Femur (tissue), 1 donor: Measurements from ENCODE around the gene MUTYH.
"Not testable (repeated sequence)": the region's sequence is repeated elsewhere in the genome, so short reads cannot be mapped to it uniquely, and the experiment has no call there.

ENCODE experiments used
- DNase-seq: peaks from one replicate; pipeline ENCODE4 v3.0.0-alpha.2; 2017

Gene MUTYH

GRCh38 chr1:45339789-45340558 is at the start of gene MUTYH, which contains the start of gene TOE1:
MUTYH (minus strand) TSS chr1:45340440; CDS start chr1:45334505, 5,935 bp downstream.
TOE1 (plus strand) TSS chr1:45340170; CDS start chr1:45340253, 83 bp downstream.
- DNase-seq: peak; percentile 95

- DNase-seq: no peak
These were observed 46.0 kb upstream of the MUTYH start for GRCh38 chr1:45386219-45386618.

GRCh38 chr1:45385302-45385701 is 45.1 kb upstream of the MUTYH start:
- no peak for DNase-seq

- not testable (repeated sequence) for DNase-seq
These were observed 44.0 kb upstream of the MUTYH start for GRCh38 chr1:45384213-45384612.

GRCh38 chr1:45383191-45383590 is 43.0 kb upstream of the MUTYH start:
- no peak for DNase-seq

GRCh38 chr1:45381243-45381642 is 41.0 kb upstream of the MUTYH start:
- no peak for DNase-seq

- no peak for DNase-seq
These were observed 40.5 kb upstream of the MUTYH start for GRCh38 chr1:45380730-45381129.

GRCh38 chr1:45380125-45380524 is 39.9 kb upstream of the MUTYH start:
- no peak for DNase-seq

GRCh38 chr1:45379524-45379923 is 39.3 kb upstream of the MUTYH start:
- no peak for DNase-seq

- DNase-seq: no peak
These were observed 37.9 kb upstream of the MUTYH start for GRCh38 chr1:45378184-45378583.

GRCh38 chr1:45375104-45376090 is 35.2 kb upstream of the MUTYH start:
- no peak for DNase-seq

GRCh38 chr1:45373573-45373972 is 33.3 kb upstream of the MUTYH start:
- no peak for DNase-seq

GRCh38 chr1:45370575-45370974 is 30.3 kb upstream of the MUTYH start:
- no peak for DNase-seq

GRCh38 chr1:45365051-45365450 is 24.8 kb upstream of the MUTYH start:
- no peak for DNase-seq

GRCh38 chr1:45364294-45364693 is 24.1 kb upstream of the MUTYH start:
- DNase-seq: no peak

GRCh38 chr1:45360981-45361380 is 20.7 kb upstream of the MUTYH start:
- DNase-seq: peak; percentile 56

- DNase-seq: peak; percentile 84
These were observed 19.8 kb upstream of the MUTYH start for GRCh38 chr1:45359882-45360513.

- DNase-seq: no peak
These were observed 15.9 kb upstream of the MUTYH start for GRCh38 chr1:45356186-45356585.

GRCh38 chr1:45355683-45356082 is 15.4 kb upstream of the MUTYH start:
- no peak for DNase-seq

- DNase-seq: no peak
These were observed 14.6 kb upstream of the MUTYH start for GRCh38 chr1:45354838-45355237.

- no peak for DNase-seq
These were observed 13.4 kb upstream of the MUTYH start for GRCh38 chr1:45353685-45354084.

GRCh38 chr1:45351508-45351907 is 11.3 kb upstream of the MUTYH start:
- no peak for DNase-seq
